HepG2 (cell line): Measurements from ENCODE around the gene ILKAP. TPM values are rescaled to one million over a fixed set of nuclear protein-coding genes. Genes with fewer than 3 reads are reported as not detected.

Source experiments
- ATAD3A ChIP-seq: sonication (generic); formaldehyde crosslinking; IDR thresholded peaks from 2 replicates; pipeline ENCODE4 v1.4.0; 2020; ENCODE audit warnings: missing genetic modification reagents
- DR1 ChIP-seq: sonication (generic); formaldehyde crosslinking; IDR thresholded peaks from 2 replicates; pipeline ENCODE4 v1.8.0; 2021; ENCODE audit warnings: mild to moderate bottlenecking, missing genetic modification reagents, inconsistent platforms
- KLF6 ChIP-seq: IDR thresholded peaks from 2 replicates; pipeline ENCODE4 v1.8.0; 2016; ENCODE audit warnings: missing biosample characterization, missing genetic modification reagents
- MYC ChIP-seq: sonication (generic); formaldehyde crosslinking; IDR thresholded peaks from 2 replicates; pipeline ENCODE4 v1.9.0; 2021; ENCODE audit warnings: missing genetic modification reagents, borderline replicate concordance
- RBM22 ChIP-seq: fragments of 200-400 bp; formaldehyde crosslinking; optimal IDR thresholded peaks from 2 replicates; pipeline ENCODE3; 2017; ENCODE audit warnings: mild to moderate bottlenecking, low read length, moderate library complexity
- RFX3 ChIP-seq: IDR thresholded peaks from 2 replicates; pipeline ENCODE4 v1.6.1; 2016; ENCODE audit warnings: missing biosample characterization, missing genetic modification reagents
- RNF2 ChIP-seq: fragments of 450-650 bp; conservative IDR thresholded peaks from 2 replicates; pipeline ENCODE4 v1.6.1; 2016; ENCODE audit warnings: low read depth
- SRSF1 ChIP-seq: fragments of 200-400 bp; formaldehyde crosslinking; optimal IDR thresholded peaks from 2 replicates; pipeline ENCODE3; 2017; ENCODE audit warnings: mild to moderate bottlenecking, low read depth, low read length, moderate library complexity
- ZC3H4 ChIP-seq: sonication (generic); formaldehyde crosslinking; IDR thresholded peaks from 2 replicates; pipeline ENCODE4 v1.4.0; 2020; ENCODE audit warnings: missing genetic modification reagents, borderline replicate concordance
- ZNF260 ChIP-seq: sonication (generic); formaldehyde crosslinking; IDR thresholded peaks from 2 replicates; pipeline ENCODE4 v1.4.0; 2020; ENCODE audit warnings: missing genetic modification reagents, low read depth, mild to moderate bottlenecking, borderline replicate concordance
- ZNF263 ChIP-seq: sonication (generic); formaldehyde crosslinking; IDR thresholded peaks from 2 replicates; pipeline ENCODE4 v1.4.0; 2020; ENCODE audit warnings: missing genetic modification reagents
- ZNF367 ChIP-seq: sonication (generic); formaldehyde crosslinking; IDR thresholded peaks from 2 replicates; pipeline ENCODE4 v1.4.0; 2020; ENCODE audit warnings: missing genetic modification reagents, borderline replicate concordance
- ZNF451 ChIP-seq: sonication (generic); formaldehyde crosslinking; IDR thresholded peaks from 2 replicates; pipeline ENCODE4 v1.5.0; 2020; ENCODE audit warnings: mild to moderate bottlenecking, missing genetic modification reagents
- ZNF546 ChIP-seq: sonication (generic); formaldehyde crosslinking; conservative IDR thresholded peaks from 2 replicates; pipeline ENCODE4 v1.8.1; 2023; ENCODE audit warnings: mild to moderate bottlenecking, missing genetic modification reagents
- ZNF589 ChIP-seq: sonication (generic); formaldehyde crosslinking; conservative IDR thresholded peaks from 2 replicates; pipeline ENCODE4 v1.8.0; 2022; ENCODE audit warnings: mild to moderate bottlenecking, moderate library complexity, missing genetic modification reagents
- ZNF607 ChIP-seq: sonication (generic); formaldehyde crosslinking; IDR thresholded peaks from 2 replicates; pipeline ENCODE4 v1.5.1; 2020; ENCODE audit warnings: missing genetic modification reagents, mild to moderate bottlenecking, borderline replicate concordance
- ZNF781 ChIP-seq: sonication (generic); formaldehyde crosslinking; IDR thresholded peaks from 2 replicates; pipeline ENCODE4 v1.5.1; 2020; ENCODE audit warnings: borderline replicate concordance, mild to moderate bottlenecking, missing genetic modification reagents; ENCODE audit errors: not compliant biosample characterization
- ZNF850 ChIP-seq: sonication (generic); formaldehyde crosslinking; conservative IDR thresholded peaks from 2 replicates; pipeline ENCODE4 v1.9.0; 2021; ENCODE audit warnings: mild to moderate bottlenecking, missing genetic modification reagents
- polyA plus RNA-seq, 8 experiments: library from polyadenylated mRNA; depleted of rRNA in 3 of 8; stranded (reverse) in 7 of 8; unstranded in 1 of 8; fragments of >200 nt; fragmentation: Illumina TruSeq in 4 of 8; extraction: Trizol in 4 of 8; gene quantifications; 2 replicates each; pipeline versions ENCODE4 v1.2.1 to v1.2.3, GENCODE V29; 2011 to 2016; ENCODE audit warnings: low read depth in 4 of 8, missing spikeins in 1 of 8, mixed read lengths in 1 of 8; ENCODE audit not compliant: insufficient read depth in 1 of 8
- total RNA-seq, 5 experiments: library from RNA; depleted of rRNA; stranded (reverse); fragments of >200 nt; fragmentation: Illumina TruSeq; extraction: Trizol; gene quantifications; 2 replicates each; pipeline ENCODE4 v1.2.3, GENCODE V29; 2016; ENCODE audit warnings: low read depth in 1 of 5
- TF ChIP-seq, protein P1 (sequence below): sonication (generic); formaldehyde crosslinking; IDR thresholded peaks from 2 replicates; pipeline ENCODE4 v1.4.0; 2020; ENCODE audit warnings: missing genetic modification reagents
- TF ChIP-seq, protein P2 (sequence below): sonication (generic); formaldehyde crosslinking; IDR thresholded peaks from 2 replicates; pipeline ENCODE4 v1.5.0; 2020; ENCODE audit warnings: mild to moderate bottlenecking, missing genetic modification reagents, borderline replicate concordance
- TF ChIP-seq, protein P3 (sequence below): sonication (generic); formaldehyde crosslinking; IDR thresholded peaks from 2 replicates; pipeline ENCODE4 v1.4.0; 2020; ENCODE audit warnings: missing genetic modification reagents
- TF ChIP-seq, protein P4 (sequence below): sonication (generic); formaldehyde crosslinking; IDR thresholded peaks from 2 replicates; pipeline ENCODE4 v1.5.1; 2020; ENCODE audit warnings: missing genetic modification reagents, mild to moderate bottlenecking, borderline replicate concordance
- TF ChIP-seq, protein P5 (sequence below): sonication (generic); formaldehyde crosslinking; IDR thresholded peaks from 2 replicates; pipeline ENCODE4 v1.4.0; 2020; ENCODE audit warnings: mild to moderate bottlenecking, missing genetic modification reagents

The ILKAP gene
- total and polyA plus RNA-seq, 2 of the 13 experiments (the other 11 are each of a cell fraction or from before 2014, with no cell fraction given), result 29.6 to 33.1 TPM

DNA sequence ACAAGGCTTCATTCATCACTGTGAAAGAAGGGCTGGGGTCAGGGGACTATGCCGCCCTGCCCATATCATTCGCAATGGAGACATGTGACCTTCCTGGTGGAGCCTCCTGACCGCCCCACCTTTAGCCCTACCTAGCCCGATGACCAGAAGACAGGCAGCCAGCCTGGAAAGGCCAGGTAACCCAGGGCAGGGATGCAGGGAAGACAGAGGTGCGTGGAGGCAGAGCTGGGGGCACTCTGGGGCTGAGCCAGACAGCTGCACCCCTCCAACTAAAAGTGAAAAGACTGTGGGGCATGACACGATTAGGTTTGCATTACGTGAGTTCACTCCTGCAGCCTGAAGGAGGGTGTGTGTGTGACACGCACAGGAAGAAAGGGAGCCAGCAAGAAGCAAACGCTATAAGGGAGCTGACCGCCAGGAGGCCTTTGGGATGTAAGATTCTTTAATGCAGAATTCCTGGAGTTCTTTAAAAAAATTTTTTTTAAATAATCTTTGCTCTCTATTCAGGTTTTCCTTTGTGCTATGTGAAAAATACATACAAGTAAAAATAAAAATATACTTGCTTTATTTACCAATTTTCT lies 40.1 kb upstream of the ILKAP start (continued):
- TF ChIP-seq ZNF451 (CRISPR knock-in tag) (no peak), SRSF1 (no peak), KLF6 (CRISPR knock-in tag) (no peak), ZNF546 (CRISPR knock-in tag) (no peak), ZC3H4 (CRISPR knock-in tag) (no peak), ZNF781 (no peak), RNF2 (no peak), ATAD3A (CRISPR knock-in tag) (0 out of 2 replicates have a peak, but pooled peaks have one; percentile 18), RFX3 (no peak), MYC (CRISPR knock-in tag) (no peak), ZNF850 (CRISPR knock-in tag) (no peak), ZNF607 (CRISPR knock-in tag) (no peak), ZNF589 (CRISPR knock-in tag) (no peak), ZNF260 (CRISPR knock-in tag) (no peak), DR1 (CRISPR knock-in tag) (no peak), ZNF263 (CRISPR knock-in tag) (no peak), ZNF367 (CRISPR knock-in tag) (no peak), RBM22 (peak; percentile 25)
- TF ChIP-seq, protein P1, sequence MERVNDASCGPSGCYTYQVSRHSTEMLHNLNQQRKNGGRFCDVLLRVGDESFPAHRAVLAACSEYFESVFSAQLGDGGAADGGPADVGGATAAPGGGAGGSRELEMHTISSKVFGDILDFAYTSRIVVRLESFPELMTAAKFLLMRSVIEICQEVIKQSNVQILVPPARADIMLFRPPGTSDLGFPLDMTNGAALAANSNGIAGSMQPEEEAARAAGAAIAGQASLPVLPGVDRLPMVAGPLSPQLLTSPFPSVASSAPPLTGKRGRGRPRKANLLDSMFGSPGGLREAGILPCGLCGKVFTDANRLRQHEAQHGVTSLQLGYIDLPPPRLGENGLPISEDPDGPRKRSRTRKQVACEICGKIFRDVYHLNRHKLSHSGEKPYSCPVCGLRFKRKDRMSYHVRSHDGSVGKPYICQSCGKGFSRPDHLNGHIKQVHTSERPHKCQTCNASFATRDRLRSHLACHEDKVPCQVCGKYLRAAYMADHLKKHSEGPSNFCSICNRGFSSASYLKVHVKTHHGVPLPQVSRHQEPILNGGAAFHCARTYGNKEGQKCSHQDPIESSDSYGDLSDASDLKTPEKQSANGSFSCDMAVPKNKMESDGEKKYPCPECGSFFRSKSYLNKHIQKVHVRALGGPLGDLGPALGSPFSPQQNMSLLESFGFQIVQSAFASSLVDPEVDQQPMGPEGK (CRISPR knock-in tag), result peak; percentile 16; the same call in 1 of the 2 replicates
- TF ChIP-seq, protein P2, sequence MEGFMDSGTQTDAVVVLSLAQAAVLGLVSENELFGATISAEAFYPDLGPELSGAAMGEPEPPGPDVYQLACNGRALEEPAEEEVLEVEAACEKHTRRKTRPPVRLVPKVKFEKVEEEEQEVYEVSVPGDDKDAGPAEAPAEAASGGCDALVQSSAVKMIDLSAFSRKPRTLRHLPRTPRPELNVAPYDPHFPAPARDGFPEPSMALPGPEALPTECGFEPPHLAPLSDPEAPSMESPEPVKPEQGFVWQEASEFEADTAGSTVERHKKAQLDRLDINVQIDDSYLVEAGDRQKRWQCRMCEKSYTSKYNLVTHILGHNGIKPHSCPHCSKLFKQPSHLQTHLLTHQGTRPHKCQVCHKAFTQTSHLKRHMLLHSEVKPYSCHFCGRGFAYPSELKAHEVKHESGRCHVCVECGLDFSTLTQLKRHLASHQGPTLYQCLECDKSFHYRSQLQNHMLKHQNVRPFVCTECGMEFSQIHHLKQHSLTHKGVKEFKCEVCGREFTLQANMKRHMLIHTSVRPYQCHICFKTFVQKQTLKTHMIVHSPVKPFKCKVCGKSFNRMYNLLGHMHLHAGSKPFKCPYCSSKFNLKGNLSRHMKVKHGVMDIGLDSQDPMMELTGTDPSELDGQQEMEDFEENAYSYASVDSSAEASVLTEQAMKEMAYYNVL (CRISPR knock-in tag), result 0 out of 2 replicates have a peak, but pooled peaks have one; percentile 20
- TF ChIP-seq, protein P3, sequence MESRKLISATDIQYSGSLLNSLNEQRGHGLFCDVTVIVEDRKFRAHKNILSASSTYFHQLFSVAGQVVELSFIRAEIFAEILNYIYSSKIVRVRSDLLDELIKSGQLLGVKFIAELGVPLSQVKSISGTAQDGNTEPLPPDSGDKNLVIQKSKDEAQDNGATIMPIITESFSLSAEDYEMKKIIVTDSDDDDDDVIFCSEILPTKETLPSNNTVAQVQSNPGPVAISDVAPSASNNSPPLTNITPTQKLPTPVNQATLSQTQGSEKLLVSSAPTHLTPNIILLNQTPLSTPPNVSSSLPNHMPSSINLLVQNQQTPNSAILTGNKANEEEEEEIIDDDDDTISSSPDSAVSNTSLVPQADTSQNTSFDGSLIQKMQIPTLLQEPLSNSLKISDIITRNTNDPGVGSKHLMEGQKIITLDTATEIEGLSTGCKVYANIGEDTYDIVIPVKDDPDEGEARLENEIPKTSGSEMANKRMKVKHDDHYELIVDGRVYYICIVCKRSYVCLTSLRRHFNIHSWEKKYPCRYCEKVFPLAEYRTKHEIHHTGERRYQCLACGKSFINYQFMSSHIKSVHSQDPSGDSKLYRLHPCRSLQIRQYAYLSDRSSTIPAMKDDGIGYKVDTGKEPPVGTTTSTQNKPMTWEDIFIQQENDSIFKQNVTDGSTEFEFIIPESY (CRISPR knock-in tag), result no peak
- TF ChIP-seq, protein P4, sequence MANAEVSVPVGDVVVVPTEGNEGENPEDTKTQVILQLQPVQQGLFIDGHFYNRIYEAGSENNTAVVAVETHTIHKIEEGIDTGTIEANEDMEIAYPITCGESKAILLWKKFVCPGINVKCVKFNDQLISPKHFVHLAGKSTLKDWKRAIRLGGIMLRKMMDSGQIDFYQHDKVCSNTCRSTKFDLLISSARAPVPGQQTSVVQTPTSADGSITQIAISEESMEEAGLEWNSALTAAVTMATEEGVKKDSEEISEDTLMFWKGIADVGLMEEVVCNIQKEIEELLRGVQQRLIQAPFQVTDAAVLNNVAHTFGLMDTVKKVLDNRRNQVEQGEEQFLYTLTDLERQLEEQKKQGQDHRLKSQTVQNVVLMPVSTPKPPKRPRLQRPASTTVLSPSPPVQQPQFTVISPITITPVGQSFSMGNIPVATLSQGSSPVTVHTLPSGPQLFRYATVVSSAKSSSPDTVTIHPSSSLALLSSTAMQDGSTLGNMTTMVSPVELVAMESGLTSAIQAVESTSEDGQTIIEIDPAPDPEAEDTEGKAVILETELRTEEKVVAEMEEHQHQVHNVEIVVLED, result no peak
- TF ChIP-seq, protein P5, sequence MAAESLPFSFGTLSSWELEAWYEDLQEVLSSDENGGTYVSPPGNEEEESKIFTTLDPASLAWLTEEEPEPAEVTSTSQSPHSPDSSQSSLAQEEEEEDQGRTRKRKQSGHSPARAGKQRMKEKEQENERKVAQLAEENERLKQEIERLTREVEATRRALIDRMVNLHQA (CRISPR knock-in tag), result no peak
